ENCODE measurements around the gene SMPD3.

SMPD3 gene

GRCh38 chr16:68379472-68380347 is 68.6 kb downstream of the SMPD3 start:
- DNase-seq = no peak

- DNase-seq = no peak
Measured at GRCh38 chr16:68378436-68379415, 69.6 kb downstream of the SMPD3 start.

GRCh38 chr16:68377667-68378393 is 70.5 kb downstream of the SMPD3 start:
- DNase-seq = no peak

GRCh38 chr16:68377221-68377620 is 71.1 kb downstream of the SMPD3 start:
- no peak for DNase-seq

GRCh38 chr16:68376590-68376989 is 71.7 kb downstream of the SMPD3 start:
- no peak for DNase-seq

GRCh38 chr16:68375801-68376536 is 72.3 kb downstream of the SMPD3 start:
- peak; percentile 74 for DNase-seq

GRCh38 chr16:68374961-68375660 is 73.2 kb downstream of the SMPD3 start:
- DNase-seq = no peak

- no peak for DNase-seq
Measured at GRCh38 chr16:68374246-68374805, 74.0 kb downstream of the SMPD3 start.

GRCh38 chr16:68373528-68374245 is 74.6 kb downstream of the SMPD3 start:
- no peak for DNase-seq

- DNase-seq = no peak
Measured at GRCh38 chr16:68372806-68373205, 75.5 kb downstream of the SMPD3 start.

- no peak for DNase-seq
Measured at GRCh38 chr16:68372381-68372720, 76.0 kb downstream of the SMPD3 start.

- DNase-seq = no peak
Measured at GRCh38 chr16:68371706-68372380, 76.5 kb downstream of the SMPD3 start.

- no peak for DNase-seq
Measured at GRCh38 chr16:68371276-68371651, 77.0 kb downstream of the SMPD3 start.

- DNase-seq = no peak
Measured at GRCh38 chr16:68370581-68371275, 77.6 kb downstream of the SMPD3 start.

- no peak for DNase-seq
Measured at GRCh38 chr16:68369697-68370580, 78.4 kb downstream of the SMPD3 start.

GRCh38 chr16:68369168-68369567 is 79.1 kb downstream of the SMPD3 start:
- DNase-seq = no peak

GRCh38 chr16:68368301-68368888 is 79.9 kb downstream of the SMPD3 start:
- DNase-seq = no peak

GRCh38 chr16:68367891-68368290 is 80.4 kb downstream of the SMPD3 start:
- DNase-seq = no peak
